OCI-LY3 (cell line): Measurements from ENCODE around the gene ADCY3.

Experiments
- EZH2phosphoT487 ChIP-seq: fragments of 200-600 bp; shearing (Covaris generic); IDR thresholded peaks from 2 replicates; pipeline ENCODE4 v1.6.1; 2018; ENCODE audit warnings: antibody characterized with exemption, mixed run types, low read depth
- TF ChIP-seq, protein P1 (sequence below): fragments of 200-600, 300-600 bp; sonication (generic); IDR thresholded peaks from 2 replicates; pipeline ENCODE4 v1.5.1; 2014; ENCODE audit warnings: antibody characterized with exemption, low read length, low read depth

DNA sequence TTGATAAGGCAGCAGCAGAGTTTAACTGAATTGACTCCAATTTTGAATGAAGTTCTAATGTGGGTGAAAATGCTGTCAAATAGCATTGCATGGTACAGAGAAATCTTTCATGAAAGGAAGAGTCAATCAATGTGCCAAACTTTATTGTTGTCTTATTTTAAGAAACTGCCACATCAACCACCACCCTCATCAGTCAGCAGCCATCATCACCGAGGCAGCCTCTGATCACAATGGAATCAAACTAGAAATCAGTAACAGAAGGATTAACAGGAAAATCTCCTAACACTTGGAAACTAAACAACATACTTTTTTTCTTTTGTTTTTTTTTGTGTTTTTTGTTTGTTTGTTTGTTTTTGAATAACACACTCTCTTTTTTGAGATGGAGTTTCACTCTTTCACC is 41.9 kb upstream of the ADCY3 start:
- TF ChIP-seq, protein P1, sequence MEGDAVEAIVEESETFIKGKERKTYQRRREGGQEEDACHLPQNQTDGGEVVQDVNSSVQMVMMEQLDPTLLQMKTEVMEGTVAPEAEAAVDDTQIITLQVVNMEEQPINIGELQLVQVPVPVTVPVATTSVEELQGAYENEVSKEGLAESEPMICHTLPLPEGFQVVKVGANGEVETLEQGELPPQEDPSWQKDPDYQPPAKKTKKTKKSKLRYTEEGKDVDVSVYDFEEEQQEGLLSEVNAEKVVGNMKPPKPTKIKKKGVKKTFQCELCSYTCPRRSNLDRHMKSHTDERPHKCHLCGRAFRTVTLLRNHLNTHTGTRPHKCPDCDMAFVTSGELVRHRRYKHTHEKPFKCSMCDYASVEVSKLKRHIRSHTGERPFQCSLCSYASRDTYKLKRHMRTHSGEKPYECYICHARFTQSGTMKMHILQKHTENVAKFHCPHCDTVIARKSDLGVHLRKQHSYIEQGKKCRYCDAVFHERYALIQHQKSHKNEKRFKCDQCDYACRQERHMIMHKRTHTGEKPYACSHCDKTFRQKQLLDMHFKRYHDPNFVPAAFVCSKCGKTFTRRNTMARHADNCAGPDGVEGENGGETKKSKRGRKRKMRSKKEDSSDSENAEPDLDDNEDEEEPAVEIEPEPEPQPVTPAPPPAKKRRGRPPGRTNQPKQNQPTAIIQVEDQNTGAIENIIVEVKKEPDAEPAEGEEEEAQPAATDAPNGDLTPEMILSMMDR, result no peak
- no peak for TF ChIP-seq EZH2phosphoT487
